Caki2 (cell line): ENCODE results near the gene LYPD5. TPM values are rescaled to one million over a fixed set of nuclear protein-coding genes. Genes with fewer than 3 reads are reported as not detected.
A peak's percentile ranks its signal among the peaks of the same experiment; 100 is the strongest.
"Not testable (repeated sequence)": the region's sequence is repeated elsewhere in the genome, so short reads cannot be mapped to it uniquely, and the experiment has no call there.

Experiments
- DNase-seq: peaks from one replicate; pipeline ENCODE4 v3.0.0-alpha.2; 2015; ENCODE audit warnings: low read depth
- in situ Hi-C: cut with HindIII; loops from 2 replicates; pipeline ENCODE4 v1.10.0; 2016; ENCODE audit warnings: low sequenced_read_pairs, low pct_unique_long_range_greater_than_20kb, mixed read lengths
- total RNA-seq: library from RNA; depleted of rRNA; stranded (reverse); fragments of >200 nt; shearing (Covaris generic); gene quantifications from 2 replicates; pipeline ENCODE4 v1.2.3, GENCODE V29; 2014; ENCODE audit warnings: low replicate concordance; rRNA removed

LYPD5 gene, protein sequence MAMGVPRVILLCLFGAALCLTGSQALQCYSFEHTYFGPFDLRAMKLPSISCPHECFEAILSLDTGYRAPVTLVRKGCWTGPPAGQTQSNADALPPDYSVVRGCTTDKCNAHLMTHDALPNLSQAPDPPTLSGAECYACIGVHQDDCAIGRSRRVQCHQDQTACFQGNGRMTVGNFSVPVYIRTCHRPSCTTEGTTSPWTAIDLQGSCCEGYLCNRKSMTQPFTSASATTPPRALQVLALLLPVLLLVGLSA
- total RNA-seq, result 9.5 TPM in 1 of 2 replicates, not detected in the other

DNA sequence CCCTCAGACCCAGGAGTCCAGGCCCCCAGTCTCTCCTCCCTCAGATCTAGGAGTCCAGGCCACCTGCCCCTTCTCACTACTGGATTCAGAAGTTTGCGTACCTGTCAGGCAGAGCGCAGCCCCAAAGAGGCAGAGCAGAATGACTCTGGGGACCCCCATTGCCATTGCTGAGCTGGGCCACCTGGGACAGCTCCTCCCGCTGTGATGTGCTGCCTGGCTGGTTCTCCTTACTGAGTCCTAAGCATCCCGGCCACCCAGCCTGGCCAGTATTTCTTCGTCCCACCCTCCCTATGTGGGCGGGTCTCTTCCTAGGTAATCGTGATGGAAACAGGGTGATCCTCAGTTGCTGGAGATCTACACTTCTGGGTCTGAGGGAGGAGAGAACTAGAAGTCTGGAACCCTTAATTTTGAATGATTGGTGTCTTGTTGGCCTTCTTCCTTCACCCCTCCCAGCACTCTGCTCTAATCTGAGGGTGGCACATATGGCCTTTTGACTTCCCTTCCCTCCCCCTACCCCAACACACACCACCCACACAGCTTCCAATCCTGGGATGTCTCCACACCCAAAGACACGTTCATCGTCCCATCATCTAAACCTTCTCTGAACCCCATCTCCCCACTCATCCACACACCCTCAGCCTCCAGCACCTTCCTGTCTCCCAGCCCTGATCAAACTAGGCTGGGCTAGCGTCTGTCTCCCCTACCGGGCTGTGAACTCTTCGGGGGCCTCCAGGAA lies at the start of gene LYPD5:
LYPD5 (minus strand) TSS at position 232 of the 736 bp plus-strand sequence; CDS start at position 165, 67 bp downstream.
- in situ Hi-C loops, result no loop called here
- no peak for DNase-seq

- in situ Hi-C loops, result no loop called here
These were observed 46.6 kb upstream of the LYPD5 start for GRCh38 chr19:43848821-43849220.

DNA sequence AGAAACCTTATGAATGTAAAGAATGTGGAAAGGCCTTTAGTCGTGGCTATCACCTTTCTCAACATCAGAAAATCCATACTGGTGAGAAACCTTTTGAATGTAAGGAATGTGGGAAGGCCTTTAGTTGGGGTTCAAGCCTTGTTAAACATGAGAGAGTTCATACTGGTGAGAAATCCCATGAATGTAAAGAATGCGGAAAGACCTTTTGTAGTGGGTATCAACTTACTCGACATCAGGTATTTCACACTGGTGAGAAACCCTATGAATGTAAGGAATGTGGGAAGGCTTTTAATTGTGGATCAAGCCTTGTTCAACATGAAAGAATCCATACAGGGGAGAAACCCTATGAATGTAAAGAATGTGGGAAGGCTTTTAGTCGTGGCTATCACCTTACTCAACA lies 45.6 kb upstream of the LYPD5 start:
- in situ Hi-C loops, result no loop called here

More at GRCh38 chr19:43848821-43849220, 46.6 kb upstream of the LYPD5 start:
- DNase-seq, result no peak

GRCh38 chr19:43847246-43847645 lies 45.0 kb upstream of the LYPD5 start:
- DNase-seq, result no peak
- in situ Hi-C loops, result no loop called here

More for the DNA sequence above, 45.6 kb upstream of the LYPD5 start:
- no peak for DNase-seq

GRCh38 chr19:43842007-43842406 lies 39.8 kb upstream of the LYPD5 start:
- DNase-seq, result no peak
- in situ Hi-C loops, result no loop called here

GRCh38 chr19:43839139-43839538 lies 36.9 kb upstream of the LYPD5 start:
- in situ Hi-C loops, result no loop called here
- DNase-seq, result no peak

GRCh38 chr19:43826787-43827754 lies 24.8 kb upstream of the LYPD5 start, which contains the start of gene ZNF283:
Gene ZNF283 (plus strand): TSS chr19:43827321. CDS start chr19:43833505, 6,184 bp downstream.
- DNase-seq, result peak; percentile 87
- in situ Hi-C loops, result no loop called here

DNA sequence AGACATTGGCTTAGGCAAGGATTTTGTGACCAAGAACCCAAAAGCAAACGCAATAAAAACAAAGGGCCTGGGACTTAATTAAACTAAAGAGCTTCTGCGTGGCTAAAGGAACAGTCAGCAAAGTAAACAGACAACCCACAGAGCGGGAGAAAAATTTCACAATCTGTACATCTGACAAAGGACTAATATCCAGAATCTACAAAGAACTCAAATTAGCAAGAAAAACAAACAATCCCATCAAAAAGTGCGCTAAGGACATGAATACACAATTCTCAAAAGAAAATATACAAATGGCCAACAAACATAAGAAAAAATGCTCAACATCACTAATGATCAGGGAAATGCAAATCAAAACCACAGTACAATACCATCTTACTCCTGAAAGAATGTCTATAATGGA lies 22.3 kb upstream of the LYPD5 start:
- in situ Hi-C loops, DNase-seq: not testable (repeated sequence)

GRCh38 chr19:43823856-43824255 lies 21.6 kb upstream of the LYPD5 start:
- in situ Hi-C loops, DNase-seq: not testable (repeated sequence)

GRCh38 chr19:43820884-43821215 lies 18.6 kb upstream of the LYPD5 start:
- DNase-seq, result no peak
- in situ Hi-C loops, result no loop called here

- in situ Hi-C loops, result no loop called here
These were observed 18.0 kb upstream of the LYPD5 start for GRCh38 chr19:43820098-43820883.

DNA sequence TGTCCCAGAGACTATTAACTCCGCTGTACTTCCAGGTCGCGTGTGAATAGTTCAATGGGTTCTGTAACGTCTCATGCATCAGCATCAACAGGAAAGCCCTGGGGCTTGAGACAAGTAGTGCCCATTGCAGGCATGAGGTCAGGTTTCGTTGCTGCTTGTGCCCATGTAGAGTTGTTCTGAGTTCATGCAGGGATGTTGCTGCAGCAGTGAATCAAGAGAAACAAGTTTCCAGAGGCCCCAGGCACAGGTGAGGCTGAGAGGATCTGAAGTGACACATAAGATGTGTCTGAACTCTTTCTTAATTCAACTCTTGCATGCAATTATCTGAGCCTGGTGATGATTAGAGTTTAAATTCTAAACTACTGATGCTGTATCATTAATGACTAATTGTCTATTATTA lies 16.3 kb upstream of the LYPD5 start:
- in situ Hi-C loops, result no loop called here
- DNase-seq, result no peak

More at GRCh38 chr19:43820098-43820883, 18.0 kb upstream of the LYPD5 start:
- DNase-seq, result no peak

DNA sequence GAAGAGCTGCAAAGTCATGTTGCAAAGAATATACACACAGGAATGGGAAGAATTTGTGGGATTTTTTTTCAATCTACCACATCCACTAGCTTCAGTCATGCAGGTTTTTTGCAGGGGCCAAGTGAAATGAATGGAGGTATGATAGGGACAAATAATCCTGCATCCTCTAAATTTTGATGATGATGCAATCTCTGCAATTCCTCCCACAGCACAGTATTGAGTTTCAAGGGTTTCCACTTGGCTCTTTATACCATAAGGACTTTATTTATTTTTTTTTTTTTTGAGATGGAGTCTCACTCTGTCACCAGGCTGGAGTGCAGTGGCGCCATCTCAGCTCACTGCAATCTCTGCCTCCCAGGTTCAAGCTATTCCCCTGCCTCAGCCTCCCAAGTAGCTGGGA lies 15.2 kb upstream of the LYPD5 start:
- in situ Hi-C loops, DNase-seq: not testable (repeated sequence)

DNA sequence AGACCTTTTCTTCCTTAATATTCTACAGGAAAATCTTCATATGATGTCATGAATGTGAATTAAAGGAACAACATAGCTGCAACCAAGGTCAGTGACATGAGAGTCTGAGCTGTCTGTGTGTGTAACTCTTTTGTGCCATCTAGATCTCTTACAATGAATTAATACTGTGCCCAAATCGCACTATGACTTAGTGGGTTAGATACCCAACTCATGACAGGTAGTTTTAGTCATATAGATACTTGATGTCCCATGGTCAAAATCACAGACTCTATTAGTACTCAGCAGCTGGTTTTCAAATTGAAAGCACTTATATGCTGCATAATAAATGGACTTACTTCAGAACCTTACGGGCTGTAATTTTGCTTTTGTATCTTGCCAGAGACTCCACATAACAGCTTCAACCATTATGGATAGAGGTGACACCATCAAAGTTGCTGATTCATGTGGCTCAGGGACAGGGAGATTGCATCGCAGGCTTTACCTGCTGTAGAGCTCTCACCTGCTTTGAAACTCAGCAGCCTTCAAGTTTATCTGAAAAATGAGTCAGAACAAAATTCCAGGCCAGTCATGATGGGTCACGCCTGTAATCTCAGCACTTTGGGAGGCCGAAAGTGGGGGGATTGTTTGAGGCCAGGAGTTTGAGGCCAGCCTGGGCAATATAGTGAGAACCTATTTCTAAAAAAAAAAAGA lies 12.6 kb upstream of the LYPD5 start:
- no peak for DNase-seq
- in situ Hi-C loops, result no loop called here

DNA sequence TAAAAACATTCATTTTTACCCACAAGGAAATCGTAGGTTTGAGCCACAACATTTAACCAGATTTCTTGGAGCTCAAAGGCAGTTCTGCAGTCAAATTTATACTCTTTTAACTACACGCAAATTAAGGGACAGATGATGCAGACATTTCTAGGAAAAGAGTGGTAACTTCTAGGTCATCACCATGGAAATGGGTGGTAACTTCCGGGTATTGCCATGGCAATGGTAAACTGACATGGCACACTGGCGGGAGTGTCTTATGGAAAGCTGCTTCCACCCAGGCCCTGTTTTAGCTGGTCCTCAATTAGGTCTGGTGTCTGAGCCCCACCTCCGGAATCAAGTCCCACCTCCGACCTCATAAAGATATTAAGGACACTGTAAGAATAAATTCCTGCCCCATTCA lies 10.4 kb upstream of the LYPD5 start:
- DNase-seq, result no peak
- in situ Hi-C loops, result no loop called here

DNA sequence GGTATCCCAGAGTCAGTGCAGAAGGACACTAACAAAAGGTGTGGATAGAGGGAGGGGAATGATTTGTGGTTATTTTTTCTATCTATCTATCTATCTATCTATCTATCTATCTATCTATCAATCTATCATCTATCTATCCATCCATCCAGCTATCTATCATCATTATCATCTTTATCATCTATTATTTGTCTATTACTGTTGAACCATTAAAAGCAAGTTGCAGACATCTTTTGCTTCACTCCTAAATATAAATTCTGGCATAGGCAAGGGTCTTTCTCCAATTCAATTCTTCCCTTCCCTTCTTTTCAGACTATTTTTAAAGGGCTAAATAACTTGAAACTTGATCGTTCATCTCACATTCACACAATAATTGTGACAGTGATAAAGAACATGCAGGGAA lies 10.0 kb upstream of the LYPD5 start:
- no peak for DNase-seq
- in situ Hi-C loops, result no loop called here

- DNase-seq, result no peak
- in situ Hi-C loops, result no loop called here
These were observed 9.6 kb upstream of the LYPD5 start for GRCh38 chr19:43811837-43812236.
